Astrocyte (in vitro differentiated cells and primary cell): ENCODE results near the gene VPS13D.

Experiments used
- EZH2 ChIP-seq: IDR thresholded peaks from 2 replicates; pipeline ENCODE4 v1.6.1; 2012; ENCODE audit warnings: mild to moderate bottlenecking, low read length, inconsistent platforms; ENCODE audit not compliant: insufficient read depth
- TF ChIP-seq, protein P1 (sequence below): IDR thresholded peaks from 2 replicates; pipeline ENCODE4 v1.5.1; 2011; ENCODE audit warnings: low read depth, mild to moderate bottlenecking, inconsistent platforms, low read length, moderate library complexity; ENCODE audit not compliant: insufficient read depth

DNA sequence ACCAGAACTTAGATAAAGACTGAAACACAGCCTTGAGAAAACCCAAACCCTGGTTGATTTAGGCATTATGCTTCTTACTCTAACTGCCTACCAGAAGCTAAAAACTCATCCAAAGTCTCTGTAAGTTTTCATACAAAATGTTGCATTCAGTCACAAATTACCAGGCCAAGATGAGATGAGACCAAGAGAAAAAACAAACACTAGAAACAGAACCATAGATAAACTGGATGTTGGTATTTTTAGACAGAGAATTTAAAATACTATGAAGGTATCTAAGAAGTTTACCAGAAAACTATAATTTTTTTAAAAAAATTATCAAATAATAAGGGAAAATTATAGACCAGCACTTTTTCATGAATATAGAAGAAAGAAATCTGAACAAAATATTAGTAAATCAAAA is 180.5 kb downstream of the VPS13D start:
- TF ChIP-seq EZH2 = no peak
- TF ChIP-seq, protein P1, sequence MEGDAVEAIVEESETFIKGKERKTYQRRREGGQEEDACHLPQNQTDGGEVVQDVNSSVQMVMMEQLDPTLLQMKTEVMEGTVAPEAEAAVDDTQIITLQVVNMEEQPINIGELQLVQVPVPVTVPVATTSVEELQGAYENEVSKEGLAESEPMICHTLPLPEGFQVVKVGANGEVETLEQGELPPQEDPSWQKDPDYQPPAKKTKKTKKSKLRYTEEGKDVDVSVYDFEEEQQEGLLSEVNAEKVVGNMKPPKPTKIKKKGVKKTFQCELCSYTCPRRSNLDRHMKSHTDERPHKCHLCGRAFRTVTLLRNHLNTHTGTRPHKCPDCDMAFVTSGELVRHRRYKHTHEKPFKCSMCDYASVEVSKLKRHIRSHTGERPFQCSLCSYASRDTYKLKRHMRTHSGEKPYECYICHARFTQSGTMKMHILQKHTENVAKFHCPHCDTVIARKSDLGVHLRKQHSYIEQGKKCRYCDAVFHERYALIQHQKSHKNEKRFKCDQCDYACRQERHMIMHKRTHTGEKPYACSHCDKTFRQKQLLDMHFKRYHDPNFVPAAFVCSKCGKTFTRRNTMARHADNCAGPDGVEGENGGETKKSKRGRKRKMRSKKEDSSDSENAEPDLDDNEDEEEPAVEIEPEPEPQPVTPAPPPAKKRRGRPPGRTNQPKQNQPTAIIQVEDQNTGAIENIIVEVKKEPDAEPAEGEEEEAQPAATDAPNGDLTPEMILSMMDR = no peak
